ENCODE data around the gene PDIA4.
"Not testable (repeated sequence)": the region's sequence is repeated elsewhere in the genome, so short reads cannot be mapped to it uniquely, and the experiment has no call there.

Gene PDIA4

DNA sequence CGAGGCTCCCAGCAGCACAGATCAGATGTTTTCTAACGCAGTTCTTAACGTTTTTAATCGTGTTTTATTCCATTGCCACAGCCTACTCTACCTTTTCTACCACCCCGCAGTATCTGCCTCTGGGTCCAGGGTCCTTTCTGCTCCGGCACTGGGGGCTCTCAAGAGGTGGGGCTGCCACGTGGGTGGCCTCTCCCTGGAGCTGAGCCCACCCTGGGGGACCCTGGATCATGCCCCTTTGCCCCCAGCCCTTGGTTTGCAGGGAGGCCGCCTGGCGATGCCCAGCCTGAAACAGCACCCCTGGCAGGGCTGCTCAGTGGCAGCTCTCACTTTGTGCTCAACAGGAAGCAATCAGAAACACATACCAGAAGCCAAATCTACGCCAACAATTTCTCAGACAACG is 25.3 kb downstream of the PDIA4 start:
- no peak for DNase-seq

DNA sequence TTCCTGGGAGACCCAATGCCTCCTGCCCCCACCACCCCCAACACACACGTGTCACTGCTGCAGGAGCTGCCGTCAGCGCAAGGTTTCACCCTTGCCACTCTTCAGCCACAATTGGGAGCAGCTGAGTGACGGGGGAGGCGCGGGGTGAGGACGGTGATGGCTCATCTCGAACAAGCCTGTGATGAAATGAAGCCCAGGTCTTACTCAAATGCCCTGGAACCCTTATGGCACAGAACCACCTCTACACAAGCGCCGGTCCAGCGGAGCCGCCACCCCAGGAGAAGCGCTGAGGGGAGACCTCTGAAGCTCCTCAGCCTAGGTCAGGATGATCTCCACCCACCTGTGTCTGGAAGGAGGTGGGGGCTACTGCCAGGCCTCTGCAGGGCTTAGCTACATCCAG is 25.7 kb downstream of the PDIA4 start:
- DNase-seq: no peak

DNA sequence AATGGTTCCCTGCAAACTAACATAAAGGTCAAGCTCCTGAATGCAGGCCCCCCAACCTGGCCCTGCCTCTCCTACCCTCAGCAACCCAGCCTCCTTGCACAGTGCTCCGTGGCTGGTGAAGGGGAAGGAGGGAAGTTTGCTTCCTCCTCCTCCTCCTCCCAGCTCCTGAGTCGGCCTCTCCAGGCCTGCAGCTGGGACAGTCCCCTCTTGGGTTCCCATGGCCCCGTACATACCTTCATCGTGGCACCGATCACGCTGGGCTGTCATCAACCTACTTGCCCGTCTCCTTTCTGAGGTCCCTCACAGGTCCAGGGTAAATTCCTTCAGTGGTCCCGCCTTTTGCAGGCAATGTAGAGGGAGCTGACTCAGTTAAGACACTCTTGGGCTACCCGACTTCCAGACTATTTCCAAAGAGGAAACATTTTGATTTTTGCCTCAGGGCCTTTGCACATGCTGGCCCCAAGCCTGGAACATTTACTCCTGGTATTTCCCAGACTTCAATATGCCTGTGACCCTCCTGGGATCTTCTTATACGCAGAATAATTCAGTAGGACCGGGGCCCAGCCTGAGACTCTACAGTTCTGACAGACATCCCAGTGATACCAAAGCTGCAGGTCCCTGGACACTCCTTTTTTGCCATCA is 26.8 kb downstream of the PDIA4 start:
- DNase-seq: no peak

DNA sequence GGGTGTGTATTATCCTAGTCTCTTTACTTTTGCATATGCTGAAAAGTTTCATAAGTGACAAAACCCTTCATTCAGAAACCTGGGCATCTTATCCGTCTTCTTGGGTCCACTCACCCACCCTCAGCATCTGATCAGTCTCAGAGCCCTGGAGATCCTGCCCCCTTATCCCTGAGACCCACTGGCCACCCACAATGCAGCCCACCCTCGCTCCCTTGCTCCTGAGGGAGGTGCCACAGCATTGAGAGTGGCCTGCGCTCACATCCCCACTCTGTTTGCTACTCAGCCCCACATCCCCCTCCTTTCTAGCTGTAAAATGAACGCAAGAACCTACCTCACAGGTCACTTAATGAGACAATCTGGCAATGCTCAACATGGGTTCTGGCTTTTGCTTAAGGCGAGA is 27.3 kb downstream of the PDIA4 start:
- DNase-seq: no peak

DNA sequence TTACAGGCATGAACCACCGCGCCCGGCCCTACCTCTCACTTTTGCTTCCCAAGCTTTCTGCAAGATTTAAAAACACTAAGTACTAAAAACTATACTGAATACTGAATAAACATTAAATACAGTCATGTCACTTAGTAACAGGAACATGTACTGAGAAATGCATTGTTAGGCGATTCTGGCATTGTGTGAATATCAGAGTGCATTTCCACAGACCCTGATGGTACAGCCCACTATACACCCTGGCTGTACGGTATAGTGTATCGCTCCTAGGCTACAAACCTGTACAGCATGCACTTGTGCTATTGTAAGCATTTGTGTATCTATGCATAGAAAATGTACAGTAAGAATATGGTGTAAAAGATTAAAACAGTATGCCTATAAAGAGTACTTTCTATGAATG is 29.1 kb downstream of the PDIA4 start:
- DNase-seq: no peak

DNA sequence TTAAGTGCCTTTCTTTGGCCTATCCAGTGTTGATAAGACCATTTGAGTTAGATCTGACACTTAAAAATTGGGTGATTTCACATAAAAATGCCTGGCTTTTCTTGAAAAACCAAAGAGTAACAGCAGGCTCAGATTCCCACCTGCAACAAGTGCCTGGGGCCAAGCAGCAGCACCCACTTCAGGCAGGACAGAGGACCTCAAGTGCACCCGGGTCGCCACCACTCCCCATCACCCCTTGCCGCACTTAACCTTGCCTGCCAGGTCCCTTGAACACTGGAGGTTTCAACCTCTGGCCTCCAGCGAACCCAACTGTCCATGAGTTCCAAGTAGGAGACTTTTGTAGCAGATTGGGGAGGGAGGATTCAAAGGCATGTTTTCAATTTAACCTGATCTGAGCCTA is 30.8 kb downstream of the PDIA4 start:
- DNase-seq: no peak

DNA sequence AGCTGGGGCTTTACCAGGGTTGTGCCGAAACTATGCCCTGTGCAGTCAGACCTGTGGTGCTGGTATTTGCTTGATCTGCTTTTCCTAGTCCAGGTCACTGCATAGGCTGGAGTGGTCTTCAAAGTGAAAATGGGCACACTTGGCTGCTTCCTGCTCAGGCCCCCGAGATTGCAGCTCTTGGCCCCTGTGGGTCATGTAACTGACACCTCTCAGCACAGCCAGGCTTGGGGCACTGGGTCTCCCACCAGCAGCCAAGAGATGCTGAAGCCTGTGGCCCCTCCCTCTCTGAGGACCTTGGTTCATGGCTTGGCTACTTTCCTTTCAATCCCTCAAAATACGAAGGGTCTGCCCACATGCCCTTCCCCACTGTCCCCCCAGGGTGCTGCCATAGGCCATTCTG is 33.7 kb downstream of the PDIA4 start:
- DNase-seq: no peak

DNA sequence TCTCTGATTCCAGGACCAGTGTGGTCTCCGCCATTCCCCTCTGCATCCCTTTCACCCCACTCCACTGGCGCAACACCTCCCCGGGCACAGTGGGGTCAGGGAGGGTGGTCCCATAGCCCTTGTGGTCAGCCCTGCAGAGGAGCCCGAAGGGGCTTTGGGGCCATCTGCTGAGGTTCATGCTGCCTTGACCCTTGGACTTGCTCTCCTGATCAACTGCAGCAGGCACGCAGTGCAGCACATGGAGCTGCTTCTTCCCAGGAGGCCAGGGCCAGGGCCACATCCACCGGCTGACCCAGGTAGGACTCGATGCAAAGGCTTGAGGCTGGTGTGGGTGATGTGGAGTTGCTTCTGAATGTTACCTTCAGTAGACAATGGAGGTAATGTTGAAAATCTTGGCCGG is 35.1 kb downstream of the PDIA4 start:
- DNase-seq: no peak

DNA sequence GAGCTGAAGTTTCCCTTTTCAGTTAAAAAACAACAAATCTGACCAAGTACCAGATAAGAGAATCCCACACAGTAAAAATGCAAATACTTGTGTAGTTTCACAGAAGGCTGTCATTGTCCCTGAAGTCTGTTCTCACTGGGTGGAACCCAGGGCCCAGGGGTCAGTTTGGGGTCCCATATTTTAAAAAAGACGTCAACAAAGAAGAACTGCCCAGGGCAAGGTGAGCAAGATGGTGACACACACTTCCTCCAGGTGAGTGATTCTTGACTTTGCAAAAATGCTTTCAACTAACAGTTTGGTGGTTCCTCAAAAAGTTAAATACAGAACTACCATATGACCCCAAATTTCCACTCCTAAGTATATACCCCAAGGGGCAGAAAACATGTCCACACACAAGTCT is 36.8 kb downstream of the PDIA4 start:
- no peak for DNase-seq

DNA sequence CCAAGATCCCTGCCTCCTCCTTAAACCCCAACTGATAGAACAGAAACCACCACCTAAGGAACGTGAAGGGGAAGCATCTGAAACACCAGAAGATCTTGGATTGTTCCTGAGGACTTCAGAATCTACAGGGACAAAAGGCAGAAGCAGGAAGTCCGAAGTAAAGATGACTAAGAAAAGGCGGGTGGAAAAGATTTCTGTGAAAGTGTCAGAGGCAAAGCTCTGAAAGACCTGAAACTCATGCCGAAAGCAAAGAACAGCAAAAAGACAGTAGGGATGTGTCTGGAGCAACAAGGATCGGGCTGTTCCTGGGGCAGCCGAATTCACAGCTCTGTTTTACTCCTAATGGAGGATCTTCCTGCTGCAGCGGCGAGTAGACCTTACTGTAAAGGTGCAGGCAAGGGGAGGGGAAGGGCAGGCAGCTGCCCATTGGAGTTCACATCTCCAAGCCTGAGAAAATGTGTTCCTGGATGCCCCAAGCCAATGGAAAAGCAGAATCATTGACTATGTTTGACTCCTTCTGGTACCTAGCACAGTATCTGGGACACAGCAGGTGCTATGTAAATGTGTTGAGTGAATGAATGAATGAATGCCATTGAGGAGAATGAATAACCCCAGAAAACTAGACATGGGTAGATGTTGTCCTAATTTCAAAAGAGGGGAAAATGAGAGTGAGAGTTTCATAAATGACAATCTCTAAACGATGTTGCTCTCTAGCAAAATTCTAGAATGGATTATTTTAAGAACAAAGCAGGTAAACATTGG is 40.4 kb downstream of the PDIA4 start:
- no peak for DNase-seq

DNA sequence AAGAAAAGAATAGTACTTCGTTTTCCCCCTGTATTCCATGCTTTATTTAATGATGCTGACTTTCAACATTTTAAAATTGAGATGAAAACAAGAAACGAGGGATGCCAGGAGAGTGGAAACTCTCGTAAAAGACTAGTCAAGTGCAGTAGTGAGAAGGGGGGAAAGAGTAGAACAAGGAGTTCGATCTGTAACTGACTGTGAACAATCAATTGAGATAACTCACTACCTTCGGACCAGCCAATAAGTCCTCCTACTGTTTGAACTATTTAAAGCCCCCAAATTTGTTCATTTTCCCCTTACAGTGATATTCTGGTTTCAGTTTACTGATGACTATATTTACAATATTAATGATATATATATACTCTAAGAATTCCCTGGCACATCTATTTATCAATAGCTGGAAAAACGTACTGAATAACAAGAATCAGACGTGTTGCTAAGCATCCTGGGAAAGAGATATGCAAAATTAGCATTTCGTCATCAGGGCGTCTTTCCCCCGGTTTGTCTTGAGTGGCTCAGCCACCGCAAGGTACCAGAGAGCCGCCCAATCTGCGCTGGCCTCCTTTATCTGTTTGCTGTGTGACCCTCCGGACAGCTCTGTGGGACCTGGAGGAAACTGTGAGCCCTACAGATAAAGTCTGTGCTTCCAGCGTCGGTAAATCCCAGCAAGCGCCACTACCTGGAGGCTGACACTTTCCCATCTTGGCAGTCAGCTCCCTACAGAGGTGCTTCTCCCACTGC is 41.1 kb downstream of the PDIA4 start:
- DNase-seq: peak; percentile 86

DNA sequence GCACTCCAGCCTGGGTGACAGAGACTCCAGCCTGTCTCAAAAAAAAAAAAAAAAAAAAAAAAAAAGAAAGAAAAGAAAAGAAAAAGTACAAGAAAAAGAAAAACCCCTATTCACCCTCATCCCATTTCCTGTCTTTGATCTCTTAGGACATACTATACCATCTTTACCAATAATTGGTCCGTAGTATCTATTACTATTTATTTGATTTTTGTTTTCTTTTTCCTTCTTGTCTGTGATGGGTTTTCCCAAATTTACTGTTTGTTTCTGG is 41.6 kb downstream of the PDIA4 start:
- DNase-seq: no peak

DNA sequence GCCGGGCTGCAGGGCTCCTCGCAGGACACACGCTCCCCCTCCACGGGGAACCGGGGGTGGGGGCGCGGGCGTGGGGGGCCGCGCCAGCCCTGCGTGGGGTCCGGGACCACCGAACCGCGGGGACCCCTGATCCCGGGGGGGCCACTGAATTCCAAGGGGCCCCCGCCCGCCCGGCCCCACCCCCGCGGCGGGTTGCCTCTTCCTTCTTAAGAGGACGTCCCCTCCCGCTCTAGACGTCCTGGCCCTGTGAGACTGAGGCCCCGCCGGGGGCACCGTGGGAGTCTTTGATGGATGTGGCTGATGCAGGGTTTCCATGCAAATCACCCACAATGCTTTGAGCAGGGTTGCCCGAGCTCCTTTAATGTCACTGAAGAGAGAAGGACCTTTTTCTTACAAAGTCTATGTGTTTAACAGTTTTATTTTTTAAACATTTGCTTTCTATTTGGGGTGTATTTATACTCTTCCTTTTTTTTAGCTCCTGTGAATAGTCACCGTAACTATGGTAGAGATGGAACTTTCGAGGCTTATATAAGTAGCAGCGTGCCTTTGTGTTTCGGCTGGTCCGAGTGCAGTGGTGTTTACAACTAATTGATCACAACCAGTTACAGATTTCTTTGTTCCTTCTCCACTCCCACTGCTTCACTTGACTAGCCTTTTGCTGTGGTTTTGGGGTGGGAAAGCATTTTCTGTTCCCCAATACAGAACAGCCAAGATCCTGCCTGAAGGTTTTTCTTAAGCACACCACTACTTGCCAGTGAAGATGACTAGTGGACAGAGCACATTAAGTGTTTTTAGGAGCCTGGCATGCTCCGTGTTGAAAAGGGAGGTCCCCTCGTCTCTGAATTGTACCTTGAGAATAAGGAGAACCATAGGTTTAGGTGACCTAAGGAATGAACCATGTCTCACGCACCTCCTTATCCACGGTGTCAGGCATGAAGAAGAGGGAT is 44.8 kb downstream of the PDIA4 start:
- peak; percentile 83 for DNase-seq

DNA sequence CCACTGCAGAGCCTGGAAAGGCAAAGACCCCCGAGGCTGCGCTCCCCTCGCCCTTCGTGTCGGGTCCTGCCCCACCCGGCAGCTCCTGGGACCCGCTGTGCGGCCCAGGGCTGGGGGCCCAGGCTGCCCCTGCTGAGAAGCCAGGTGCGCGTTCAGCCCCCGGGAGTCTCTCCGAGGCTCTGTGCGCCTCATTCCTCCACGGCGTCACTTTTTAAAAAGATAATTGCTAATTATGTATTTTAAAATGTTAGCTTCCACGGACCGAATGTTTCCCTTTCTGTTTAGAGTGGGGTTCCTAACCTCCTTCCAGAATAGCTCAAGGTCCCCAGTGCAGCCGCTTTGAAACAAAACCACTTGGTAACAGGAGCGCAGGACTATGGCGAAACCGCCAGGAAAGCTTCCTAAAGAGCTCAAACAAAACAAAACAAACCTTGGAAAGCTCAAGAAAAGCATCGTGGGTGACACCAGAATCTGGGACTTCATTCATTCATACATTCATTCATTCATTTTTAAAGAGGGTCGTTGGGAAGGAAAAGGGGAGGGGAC is 45.6 kb downstream of the PDIA4 start:
- DNase-seq: no peak

DNA sequence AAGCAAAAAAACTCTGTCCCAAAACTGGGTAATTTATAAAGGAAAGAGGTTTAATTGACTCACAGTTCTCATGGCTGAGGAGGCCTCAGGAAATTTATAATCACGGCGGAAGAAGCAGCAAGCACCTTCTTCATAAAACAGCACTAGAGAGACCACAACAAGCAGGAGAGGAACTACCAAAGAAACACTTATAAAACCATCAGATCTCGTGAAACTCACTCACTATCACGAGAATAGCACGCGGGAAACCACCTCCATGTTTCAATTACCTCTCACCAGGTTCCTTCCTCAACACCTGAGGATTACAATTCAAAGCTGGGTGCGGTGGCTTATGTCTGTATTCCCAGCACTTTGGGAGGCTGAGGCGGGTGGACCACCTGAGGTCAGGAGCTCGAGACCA is 48.5 kb downstream of the PDIA4 start:
- peak; percentile 43 for DNase-seq

DNA sequence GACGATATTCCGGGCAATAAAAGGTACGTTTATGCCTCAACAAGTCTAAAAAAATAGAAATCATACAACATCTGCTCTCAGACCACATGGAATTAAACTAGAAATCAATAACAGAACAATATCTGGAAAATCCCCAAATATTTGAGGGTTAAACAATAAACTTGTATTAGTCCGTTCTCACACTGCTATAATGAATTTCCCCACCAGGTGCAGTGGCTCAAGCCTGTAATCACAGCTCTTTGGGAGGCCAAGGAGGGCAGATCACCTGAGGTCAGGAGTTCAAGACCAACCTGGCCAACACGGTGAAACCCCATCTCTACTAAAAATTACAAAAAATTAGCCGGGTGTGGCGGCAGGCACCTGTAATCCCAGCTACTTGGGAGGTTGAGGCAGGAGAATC is 49.2 kb downstream of the PDIA4 start:
- DNase-seq: not testable (repeated sequence)

DNA sequence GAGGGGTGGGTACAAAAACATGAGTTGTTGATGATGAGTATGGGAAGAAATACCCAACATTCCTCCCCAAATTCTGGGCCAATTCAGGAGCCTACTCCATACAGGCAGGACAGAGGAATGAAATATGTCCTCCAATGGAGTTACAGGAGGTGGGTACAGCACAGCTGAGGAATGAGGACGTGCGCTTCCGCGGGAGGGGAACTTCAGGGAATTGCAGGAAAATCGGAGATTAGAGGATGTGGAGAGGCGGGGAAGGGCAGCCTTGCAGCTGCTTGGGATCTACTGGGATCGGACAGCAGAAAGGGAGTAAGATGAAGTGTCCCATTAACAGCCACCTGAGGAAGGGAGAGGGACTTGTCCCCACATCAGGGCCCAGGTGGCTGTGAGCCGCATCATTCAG is 50.2 kb downstream of the PDIA4 start:
- no peak for DNase-seq

DNA sequence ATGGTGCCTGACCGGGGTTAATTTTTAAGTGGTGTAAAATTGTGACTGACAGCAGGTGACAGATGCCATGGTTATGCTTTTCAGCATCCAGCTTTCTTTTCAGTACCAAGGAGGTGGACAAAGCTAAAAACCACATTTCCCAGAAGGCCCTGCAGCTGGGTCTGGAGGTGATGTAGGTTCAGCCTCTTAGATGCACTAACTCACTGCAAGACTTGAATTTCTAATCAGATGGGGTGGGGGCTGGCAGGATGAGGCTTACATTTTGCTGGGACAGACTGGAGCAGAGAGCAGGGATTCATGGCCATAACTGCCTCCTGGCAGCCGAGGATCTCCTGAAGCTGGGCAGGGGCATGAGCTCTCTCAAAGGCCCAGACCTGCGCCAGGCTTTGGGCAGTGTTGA is 52.4 kb downstream of the PDIA4 start:
- no peak for DNase-seq

DNA sequence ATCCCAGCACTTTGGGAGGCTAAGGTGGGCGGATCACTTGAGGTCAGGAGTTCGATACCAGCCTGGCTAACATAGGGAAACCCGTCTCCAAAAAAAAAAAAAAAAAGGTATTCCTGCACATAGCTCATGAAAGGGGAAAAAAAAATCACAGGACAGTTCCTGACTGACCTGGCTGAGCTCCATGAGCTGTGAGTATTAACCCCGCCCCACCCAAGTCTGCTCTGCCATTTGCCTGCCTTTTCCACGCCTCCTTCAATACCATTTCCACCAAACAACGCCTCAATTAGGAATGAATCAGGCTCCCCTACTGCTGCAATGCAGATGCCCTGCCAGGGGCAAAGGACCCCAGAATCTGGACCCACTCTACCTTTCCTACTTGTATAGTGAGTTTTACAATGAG is 55.0 kb downstream of the PDIA4 start:
- DNase-seq: no peak

DNA sequence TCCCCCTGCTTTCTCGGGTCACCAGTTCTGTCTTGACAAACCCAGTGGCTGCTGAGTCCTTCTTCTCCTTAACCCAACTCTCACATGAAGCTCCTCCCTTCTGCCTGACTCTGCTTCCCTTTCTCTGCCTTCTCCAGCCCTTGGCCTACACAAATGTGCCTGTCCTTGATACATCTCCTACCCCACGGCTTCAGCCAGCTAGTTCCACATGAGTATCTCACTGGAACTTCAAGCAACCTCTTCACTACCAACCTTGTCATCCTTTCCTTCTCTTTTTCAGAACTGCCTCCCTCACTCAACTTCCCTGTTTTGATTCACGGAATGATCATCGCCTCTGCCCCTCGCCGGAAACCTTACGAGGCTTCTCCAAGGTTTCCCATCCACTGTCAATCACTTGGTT is 55.9 kb downstream of the PDIA4 start:
- no peak for DNase-seq

DNA sequence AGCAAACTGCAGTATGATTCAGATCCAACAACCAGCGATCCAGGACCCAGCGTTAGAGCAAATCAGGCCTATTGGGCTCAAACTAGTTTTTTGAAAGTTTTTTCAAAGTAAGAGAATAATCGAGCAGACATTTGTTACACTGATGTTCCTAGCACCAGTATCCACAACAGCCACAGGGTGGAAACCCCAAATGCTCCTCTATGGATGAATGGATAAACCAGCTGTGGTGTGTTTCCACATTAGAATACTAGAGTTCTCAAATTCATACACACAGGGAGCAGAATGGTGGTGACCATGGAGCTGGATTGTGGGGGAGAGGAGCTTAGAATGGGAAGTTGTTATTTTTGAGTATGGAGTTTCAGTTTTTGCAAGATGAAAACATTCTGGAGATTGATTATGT is 60.7 kb downstream of the PDIA4 start:
- no peak for DNase-seq

DNA sequence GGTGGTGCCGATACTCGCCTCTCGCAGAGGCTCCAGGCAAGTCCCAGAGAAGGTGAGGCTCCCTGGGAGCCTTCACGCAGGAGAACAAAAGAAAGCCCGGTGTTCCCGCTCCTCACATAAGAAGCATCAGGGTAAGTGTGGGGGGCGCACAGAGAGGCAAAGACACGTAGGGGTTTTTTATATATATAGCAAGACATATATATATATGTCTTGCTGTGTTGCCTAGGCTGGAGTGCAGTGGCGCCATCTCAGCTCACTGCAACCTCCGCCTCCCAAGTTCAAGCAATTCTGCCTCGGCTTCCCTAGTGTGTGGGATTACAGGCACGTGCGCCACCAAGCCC is 61.3 kb downstream of the PDIA4 start:
- no peak for DNase-seq

Measured in CD4-positive, alpha-beta T cell treated with Interleukin-4 for 4 hours (primary cell).